NB4 (cell line): ENCODE data around the gene RAB20.

Experiments
- CTCF ChIP-seq: IDR thresholded peaks from one replicate; pipeline ENCODE4 v1.5.1; 2012; ENCODE audit warnings: low read depth, low read length
- MYC ChIP-seq: IDR thresholded peaks from 2 replicates; pipeline ENCODE4 v1.6.1; 2011; ENCODE audit warnings: low read depth, low read length

GRCh38 chr13:110475117-110475516 is 86.4 kb downstream of the RAB20 start:
- TF ChIP-seq CTCF (no peak), MYC (no peak)
